Activated CD4-positive, alpha-beta T cell treated with anti-CD3 and anti-CD28 coated beads for 48 hours (primary cell): Measurements from ENCODE around the gene OR12D2.
"Not testable (repeated sequence)": the region's sequence is repeated elsewhere in the genome, so short reads cannot be mapped to it uniquely, and the experiment has no call there.

Experiments used
- DNase-seq: peaks from one replicate; pipeline ENCODE4 v3.0.0-alpha.2; 2020

The OR12D2 gene, protein sequence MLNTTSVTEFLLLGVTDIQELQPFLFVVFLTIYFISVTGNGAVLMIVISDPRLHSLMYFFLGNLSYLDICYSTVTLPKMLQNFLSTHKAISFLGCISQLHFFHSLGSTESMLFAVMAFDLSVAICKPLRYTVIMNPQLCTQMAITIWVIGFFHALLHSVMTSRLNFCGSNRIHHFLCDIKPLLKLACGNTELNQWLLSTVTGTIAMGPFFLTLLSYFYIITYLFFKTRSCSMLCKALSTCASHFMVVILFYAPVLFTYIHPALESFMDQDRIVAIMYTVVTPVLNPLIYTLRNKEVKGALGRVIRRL

DNA sequence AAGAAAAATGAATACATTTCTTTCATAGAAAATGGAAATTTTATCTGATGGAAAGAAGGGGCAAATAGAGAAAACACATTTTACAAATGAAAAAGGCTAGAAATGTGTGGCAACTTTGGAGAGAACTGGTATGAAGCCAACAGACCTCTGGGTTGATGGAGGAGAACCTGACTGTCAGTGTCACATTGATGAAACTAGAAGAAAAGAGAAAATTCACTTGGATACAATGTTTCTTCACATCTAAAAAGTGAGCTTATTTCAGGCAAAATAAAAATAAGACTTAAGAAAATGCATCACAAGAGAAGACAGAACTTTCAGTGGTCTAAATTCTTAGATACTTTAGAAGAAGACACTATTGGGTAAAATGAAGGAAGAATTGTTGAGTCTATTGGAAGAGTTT, at the start of gene OR12D2:
Gene OR12D2 (plus strand): TSS at position 301 of the 400 bp plus-strand sequence. CDS start 1,069 bp downstream, outside the sequence.
- no peak for DNase-seq

DNA sequence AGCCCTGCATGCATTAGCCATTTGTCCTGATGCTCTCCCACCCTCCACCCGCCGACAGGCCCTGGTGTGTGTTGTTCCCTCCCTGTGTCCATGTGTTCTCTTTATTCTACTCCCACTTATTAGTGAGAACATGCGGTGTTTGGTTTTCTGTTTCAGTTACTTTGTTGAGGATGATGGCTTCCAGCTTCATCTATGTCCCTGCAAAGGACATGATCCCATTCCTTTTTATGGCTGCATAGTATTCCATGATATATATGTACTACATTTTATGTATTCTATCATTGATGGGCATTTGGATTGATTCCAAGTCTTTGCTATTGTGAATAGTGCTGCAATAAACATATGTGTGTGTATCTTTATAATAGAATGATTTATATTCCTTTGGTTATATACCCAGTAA, 46.1 kb upstream of the OR12D2 start:
- not testable (repeated sequence) for DNase-seq

DNA sequence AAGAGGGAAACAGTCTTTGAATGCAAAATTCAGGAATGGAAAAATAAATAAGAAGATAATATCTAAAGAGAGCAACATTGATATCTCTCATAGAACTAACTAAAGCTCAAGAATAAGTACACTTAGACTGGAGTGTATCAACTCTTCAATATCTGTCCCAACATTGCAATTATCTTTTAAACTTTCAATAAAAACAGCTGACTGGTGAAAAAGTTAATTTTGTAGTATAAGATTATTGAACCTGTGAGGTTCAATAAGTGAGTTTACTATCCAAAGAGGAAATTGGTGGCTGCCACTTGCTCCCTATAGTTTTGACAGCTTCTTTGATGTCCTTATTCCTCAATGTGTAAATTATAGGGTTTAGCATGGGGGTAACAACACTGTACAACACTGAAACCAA, 40.5 kb upstream of the OR12D2 start:
- no peak for DNase-seq

DNA sequence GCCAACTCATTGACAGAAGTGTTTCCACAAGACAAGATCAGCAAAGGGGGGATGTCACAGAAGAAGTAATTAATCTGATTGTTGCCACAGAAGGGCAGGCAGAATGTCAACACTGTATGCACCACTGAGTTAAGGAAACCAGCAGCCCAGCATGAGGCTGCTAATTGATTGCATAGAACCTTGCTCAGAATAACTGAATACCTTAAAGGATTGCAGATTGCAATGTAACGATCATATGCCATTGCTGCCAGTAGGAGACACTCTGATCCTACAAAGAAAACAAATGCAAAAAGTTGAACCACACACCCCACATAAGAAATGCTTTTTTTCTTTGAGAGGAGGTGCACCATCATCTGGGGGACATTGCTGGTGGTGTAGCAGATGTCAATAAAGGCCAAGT, 39.8 kb upstream of the OR12D2 start:
- no peak for DNase-seq

DNA sequence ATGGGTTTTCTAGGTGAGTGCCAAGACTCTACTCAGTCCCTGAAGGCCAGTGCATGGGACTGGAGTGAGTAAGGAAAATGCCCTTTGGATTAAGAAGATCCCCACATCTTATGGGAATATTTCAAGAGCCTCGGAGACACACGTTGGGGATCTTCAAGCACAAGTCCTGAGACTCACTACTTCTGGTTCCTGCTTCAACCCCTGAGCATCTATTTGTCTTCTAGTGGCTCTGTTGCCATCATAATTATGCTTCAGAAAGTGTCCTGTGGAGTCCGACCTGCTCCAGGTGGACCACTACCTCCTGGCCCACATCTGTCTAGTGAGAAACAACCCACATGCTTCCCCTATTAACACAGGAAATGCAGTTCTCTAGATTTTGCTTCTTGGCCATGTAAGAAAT, 26.7 kb upstream of the OR12D2 start, which contains the start of gene OR5V1:
Gene OR5V1 (minus strand): TSS at position 101 of the 400 bp plus-strand sequence. CDS start 12,670 bp downstream, outside the sequence.
- DNase-seq: no peak

DNA sequence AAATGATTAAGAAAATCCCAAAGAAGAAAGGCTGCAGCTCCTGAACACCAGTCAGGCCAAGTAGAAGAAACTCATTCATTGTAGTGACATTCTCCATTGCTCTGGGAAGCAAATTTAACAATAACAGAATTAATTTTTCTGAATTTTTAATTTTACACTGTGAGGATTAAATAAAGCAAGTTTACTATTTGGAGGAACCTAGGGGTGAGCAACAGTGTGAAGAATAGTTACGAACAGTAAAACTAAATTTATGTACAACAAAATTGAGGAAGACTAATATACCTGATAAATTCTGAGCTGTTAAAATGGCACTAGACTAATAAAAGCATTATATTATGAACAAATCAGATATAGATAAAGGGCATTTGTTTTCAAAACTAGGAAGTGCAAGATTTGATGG, 20.2 kb upstream of the OR12D2 start, which contains the start of gene OR12D3:
Gene OR12D3 (minus strand): TSS at position 101 of the 400 bp plus-strand sequence. CDS start 4 bp downstream, at position 97.
- no peak for DNase-seq

DNA sequence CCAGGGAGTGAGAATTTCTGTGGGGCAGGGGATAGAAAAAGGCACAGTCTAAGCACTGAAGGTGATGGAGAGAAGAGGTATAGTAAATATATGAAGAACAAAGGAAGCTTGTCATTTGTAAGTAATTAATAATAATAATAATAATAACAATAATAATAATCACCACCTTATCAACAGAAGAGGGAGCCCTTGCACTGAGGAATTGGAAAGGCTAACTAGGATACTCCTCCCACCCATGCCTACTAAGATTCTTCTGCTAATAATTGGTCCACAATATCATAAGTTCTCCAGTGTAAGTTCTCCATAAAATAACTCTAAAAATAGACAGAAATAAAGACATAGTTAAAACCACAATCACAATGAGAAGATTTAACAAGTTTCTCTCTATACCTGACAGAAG, 19.4 kb upstream of the OR12D2 start:
- DNase-seq: no peak

DNA sequence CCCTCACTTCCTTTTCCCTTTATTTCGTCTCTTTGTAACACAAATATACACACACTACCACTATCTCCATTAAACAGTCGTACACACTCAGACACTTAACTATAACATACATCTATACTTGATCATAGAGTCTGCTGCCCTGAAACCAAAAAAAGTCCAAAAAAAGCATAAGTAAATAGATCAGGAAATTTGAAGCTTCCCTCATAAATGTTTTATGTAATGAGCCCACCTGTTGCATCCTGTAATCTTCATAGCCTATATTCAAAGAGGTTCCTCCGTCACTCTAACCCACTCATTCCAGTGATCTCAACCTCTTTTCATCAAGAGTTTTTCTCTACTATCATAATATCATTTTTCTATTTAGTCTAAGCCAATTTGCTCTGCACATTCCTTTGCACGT, 6.9 kb upstream of the OR12D2 start:
- DNase-seq: no peak

DNA sequence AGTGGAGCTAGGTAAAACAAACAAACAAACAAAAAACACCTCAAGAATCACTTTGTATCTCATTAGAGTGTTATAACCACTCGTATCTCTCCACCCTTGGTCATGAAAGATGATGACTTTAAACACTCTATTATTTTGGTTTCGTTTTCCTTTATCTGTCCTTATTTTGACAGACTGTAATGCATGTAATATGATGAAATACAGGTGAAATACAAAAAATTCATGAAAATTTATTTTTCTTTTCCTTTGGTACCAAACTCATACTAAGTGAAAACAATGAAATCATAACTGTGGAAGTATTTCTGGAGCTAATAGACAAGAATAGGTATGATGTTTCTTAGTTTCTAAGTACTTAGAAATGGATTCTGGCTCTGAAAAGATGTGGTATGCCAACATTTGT, 4.1 kb downstream of the OR12D2 start:
- DNase-seq: no peak

DNA sequence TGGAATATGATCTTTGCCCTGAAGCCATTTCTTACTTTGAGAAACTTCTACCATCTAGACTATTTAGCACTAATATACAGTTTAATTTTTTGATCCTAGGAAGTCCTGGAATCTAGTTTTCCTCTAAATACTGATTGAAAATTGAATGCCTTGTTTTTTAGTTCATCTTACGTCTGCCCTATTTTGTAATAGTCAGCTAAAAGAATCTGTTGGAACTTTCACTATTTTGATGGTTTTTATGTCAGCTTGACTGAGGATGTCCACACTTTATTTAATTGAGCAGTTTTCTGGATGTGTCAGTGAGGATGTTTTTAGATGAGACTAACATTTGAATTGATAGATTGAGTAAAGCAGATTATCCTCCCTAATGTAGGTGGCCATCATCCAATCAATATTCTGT, 8.4 kb downstream of the OR12D2 start:
- DNase-seq: no peak

DNA sequence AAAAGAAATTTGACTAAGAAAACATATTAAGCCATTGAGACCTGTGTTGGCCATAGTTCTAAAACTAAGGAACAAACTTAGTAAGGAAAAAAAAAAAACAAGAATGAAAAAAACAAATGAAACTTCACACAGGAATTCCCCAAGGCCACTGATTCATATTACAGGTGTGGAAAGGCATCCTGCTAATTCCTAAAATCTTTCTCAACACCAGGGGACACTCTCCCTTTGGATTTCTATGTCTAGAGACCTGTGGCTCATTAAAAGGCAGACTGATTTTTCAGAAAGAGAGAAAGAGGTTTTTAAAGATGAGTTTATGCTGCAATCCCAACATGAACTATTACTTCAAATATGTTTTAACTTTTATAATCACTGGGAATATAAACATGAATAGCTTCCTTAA, 19.2 kb downstream of the OR12D2 start, which contains the start of gene OR12D1:
Gene OR12D1 (plus strand): TSS at position 341 of the 400 bp plus-strand sequence.
- DNase-seq: no peak

DNA sequence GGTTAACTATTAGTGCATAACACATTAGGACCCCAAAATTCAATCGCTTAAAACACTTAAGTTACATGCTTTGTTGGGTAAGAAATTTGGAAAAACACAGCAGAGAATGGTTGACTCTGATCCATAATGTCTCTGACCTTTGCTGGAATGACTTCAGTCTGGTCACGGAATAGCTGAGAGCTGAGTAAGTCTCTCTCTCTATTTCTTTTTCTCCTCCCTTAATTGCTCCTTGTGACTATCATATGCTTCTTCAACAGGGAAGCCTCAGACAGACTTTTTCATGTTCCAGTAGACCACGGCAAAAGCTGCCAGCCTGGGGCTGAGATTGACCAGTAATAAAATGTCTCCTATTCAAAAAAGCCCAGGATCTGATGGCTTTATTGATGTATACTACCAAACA, 24.1 kb downstream of the OR12D2 start:
- no peak for DNase-seq

DNA sequence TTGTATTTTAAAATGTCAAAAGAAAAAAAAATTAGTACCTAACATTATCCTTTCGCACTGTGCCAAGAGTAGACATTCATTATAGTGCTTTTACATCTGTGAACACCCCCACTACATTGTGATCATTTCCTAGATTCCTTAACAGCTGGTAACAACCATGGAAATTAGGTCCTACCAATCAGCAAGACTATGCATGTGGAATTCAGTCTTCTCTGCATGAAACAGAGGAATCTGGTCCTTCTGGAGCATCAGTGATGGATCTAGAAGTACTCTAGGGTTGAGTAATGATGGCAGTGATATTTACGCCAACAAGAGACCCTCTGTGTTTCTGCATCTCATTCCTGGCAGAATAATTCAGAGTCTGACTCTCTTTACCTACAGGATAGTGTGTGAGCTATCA, 28.7 kb downstream of the OR12D2 start:
- no peak for DNase-seq

DNA sequence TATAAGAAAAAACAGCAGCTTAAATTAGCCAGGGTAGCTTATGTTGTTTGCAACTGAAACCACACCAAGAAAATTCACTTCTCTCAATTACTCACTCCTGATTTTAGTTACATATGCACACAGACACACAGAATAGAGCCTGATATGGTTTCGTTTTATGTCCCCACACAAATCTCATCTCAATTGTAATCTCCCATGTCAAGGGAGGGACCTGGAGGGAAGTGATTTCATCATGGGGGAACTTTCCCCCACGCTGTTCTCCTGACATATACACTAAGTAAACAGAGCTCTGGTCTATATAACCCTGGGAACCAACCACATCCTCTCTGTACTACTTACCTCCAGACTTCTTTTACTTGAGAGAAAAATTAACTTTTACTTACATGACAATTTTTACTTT, 29.1 kb downstream of the OR12D2 start:
- DNase-seq: no peak

DNA sequence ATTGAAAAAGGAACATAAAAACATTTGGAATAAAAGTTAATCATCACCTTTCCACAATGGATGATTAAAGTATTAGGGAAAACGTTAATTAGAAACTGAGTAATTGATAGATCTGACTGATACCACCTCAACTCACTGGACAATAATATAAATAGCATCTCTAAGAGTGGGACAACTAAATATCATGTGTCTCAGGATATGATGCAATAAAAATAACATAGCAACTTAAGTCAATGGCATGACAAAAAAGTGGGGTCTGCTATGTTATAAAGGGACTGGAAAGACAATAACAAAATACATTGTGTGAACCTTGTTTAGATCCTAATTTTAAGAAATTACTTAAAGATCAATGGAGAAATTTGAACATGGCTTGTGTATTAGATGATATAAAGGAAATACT, 29.6 kb downstream of the OR12D2 start:
- DNase-seq: no peak

DNA sequence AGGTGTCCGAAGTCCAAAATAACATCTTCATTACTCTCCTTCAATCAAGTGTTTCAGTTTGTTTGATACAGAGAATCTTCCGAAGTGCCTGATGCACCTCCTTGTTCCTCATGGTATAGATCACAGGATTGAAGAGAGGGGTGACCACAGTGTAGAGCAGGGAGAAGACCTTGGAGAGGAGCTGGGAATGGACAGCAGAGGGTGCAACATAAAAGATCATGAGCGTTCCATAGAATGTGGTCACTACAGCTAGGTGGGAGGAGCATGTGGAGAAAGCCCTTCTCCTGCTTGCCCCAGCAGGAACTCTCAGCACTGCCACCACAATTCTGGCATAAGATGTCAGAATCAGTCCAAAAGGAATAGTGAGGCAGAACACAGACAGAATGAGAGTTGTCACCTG, 31.2 kb downstream of the OR12D2 start:
- no peak for DNase-seq

DNA sequence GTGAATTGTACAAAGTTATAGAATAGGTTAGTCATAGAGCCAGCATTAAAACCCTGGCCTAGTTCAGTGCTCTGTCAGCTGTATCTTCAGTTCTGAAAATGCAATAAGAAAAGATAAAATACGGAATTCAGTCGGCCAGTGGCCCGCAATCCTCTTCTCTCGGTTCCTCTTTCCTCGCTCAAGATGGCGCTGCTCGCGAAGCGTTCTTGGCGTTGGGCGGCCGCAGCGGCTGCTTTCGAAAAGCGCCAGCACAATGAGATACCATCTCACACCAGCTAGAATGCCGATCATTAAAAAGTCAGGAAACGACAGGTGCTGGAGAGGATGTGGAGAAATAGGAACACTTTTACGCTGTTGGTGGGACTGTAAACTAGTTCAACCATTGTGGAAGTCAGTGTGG, 41.3 kb downstream of the OR12D2 start:
- not testable (repeated sequence) for DNase-seq

DNA sequence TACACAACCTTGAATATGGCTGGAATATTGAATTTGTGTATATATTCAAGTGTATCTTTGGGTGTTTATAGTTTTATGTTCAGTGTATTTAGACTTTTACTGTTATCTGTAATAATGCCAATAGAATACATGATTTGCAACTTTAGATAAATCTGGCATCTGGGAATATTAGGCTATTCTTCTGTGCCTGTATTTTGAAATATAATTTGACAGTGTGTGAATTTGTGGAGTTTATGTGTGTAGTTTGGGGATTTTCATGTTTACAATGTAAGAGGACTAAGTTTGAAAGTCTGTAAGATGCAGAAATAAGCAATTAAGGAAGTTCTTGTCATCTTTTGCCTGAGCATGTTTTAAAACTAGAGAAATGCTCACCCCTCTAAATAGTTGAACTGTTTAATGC, 43.6 kb downstream of the OR12D2 start, which contains the start of gene OR10C1:
Gene OR10C1 (plus strand): TSS at position 301 of the 400 bp plus-strand sequence. CDS start 710 bp downstream, outside the sequence.
- no peak for DNase-seq

DNA sequence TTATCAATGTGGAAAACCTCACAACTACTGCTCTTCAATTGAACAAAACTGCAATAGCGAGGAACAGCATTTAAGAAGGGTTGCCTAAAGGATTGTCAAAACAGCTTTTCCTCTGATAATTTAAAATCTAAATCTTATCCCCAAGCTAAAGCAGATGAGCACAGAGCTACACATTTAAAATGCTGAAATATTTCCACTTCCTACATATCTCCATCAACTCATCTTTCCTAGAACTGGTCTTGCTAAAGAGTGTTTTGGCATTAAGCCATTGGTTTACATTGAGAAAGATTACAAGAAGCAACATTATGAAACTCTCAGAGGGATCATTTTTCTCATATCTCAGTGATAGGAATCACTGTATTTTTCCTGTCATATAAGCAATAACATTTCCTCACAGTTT, 47.3 kb downstream of the OR12D2 start:
- no peak for DNase-seq

DNA sequence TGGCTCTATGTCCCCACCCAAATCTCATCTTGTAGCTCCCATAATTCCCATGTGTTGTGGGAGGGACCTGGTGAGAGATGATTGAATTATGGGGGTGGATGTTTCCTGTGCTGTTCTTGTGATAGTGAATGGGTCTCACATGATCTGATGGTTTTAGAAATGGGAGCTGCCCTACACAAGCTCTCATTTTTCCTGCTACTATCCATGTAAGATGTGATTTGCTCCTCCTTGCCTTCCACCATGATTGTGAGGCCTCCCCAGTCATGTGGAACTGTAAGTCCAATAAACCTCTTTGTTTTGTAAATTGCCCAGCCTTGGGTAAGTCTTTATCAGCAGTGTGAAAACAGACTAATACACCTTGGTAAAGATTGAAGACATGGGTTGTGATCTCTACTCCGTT, 48.6 kb downstream of the OR12D2 start:
- not testable (repeated sequence) for DNase-seq
